Heart right ventricle (tissue), 16 donors: Measurements from ENCODE around the gene FAM83G. TPM values are rescaled to one million over a fixed set of nuclear protein-coding genes. Genes with fewer than 3 reads are reported as not detected.

Source experiments
- ATAC-seq, 8 donors: fragments of 200-7000 bp; cut with Tn5 transposase; one replicate each; pipeline ENCODE4 v1.9.1; 2020; ENCODE audit warnings: mild to moderate bottlenecking in 8 of 8, moderate library complexity in 8 of 8, moderate number of reproducible peaks in 1 of 8
- DNase-seq, 2 donors: peaks; one replicate each; pipeline ENCODE4 v3.0.0-alpha.2; 2020
- H3K27ac ChIP-seq, 10 donors: fragments of 200-600 bp; sonication (generic) in 2 of 10; one replicate each; pipeline versions ENCODE4 v1.5.0 to v1.8.0; 2020 to 2022; ENCODE audit warnings: mild to moderate bottlenecking in 3 of 10
- H3K27me3 ChIP-seq, 7 donors: fragments of 200-600 bp; one replicate each; pipeline ENCODE4 v1.8.0; 2021 to 2022; ENCODE audit warnings: mild to moderate bottlenecking in 2 of 7
- H3K36me3 ChIP-seq, 9 donors: fragments of 200-600 bp; sonication (generic) in 1 of 9; one replicate each; pipeline versions ENCODE4 v1.5.0 to v1.8.0; 2020 to 2022; ENCODE audit warnings: mild to moderate bottlenecking in 2 of 9
- H3K4me1 ChIP-seq, 9 donors: fragments of 200-600 bp; sonication (generic) in 1 of 9; one replicate each; pipeline versions ENCODE4 v1.5.0 to v1.8.0; 2020 to 2022; ENCODE audit warnings: mild to moderate bottlenecking in 4 of 9
- H3K4me3 ChIP-seq, 10 donors: fragments of 200-600 bp; sonication (generic) in 2 of 10; one replicate each; pipeline versions ENCODE4 v1.5.0 to v1.8.0; 2020 to 2022; ENCODE audit warnings: mild to moderate bottlenecking in 7 of 10, moderate library complexity in 2 of 10
- H3K9me3 ChIP-seq, 11 donors: fragments of 200-600 bp in 10 of 11; sonication (generic) in 2 of 11; one replicate each; pipeline versions ENCODE4 v1.5.0 to v1.8.0; 2013 to 2022; ENCODE audit warnings: mild to moderate bottlenecking in 2 of 11, control low read depth in 1 of 11, moderate library complexity in 1 of 11
- CTCF ChIP-seq, 9 donors: fragments of 200-600 bp; sonication (generic) in 2 of 9; IDR thresholded peaks; one replicate each; pipeline versions ENCODE4 v1.5.0 to v1.8.0; 2021 to 2022; ENCODE audit warnings: antibody characterized with exemption in 9 of 9, mild to moderate bottlenecking in 5 of 9, moderate library complexity in 1 of 9
- WGBS, 2 donors: extraction: QIAGEN DNeasy Blood & Tissue Kit; methylation state at CpG; one replicate each; pipeline ENCODE4 v1.1.7; 2013; ENCODE audit warnings: inconsistent platforms in 1 of 2; 5-methylcytosine and 5-hydroxymethylcytosine counted together
- intact Hi-C, 10 donors: fragments of 100-400 bp; cut with DNase I; formaldehyde crosslinking; loops; one replicate each; pipeline versions ENCODE4 v1.11.1 to v1.14.2; 2022
- polyA plus RNA-seq, 2 donors: library from polyadenylated mRNA; stranded (reverse); fragments of 200-250 nt; gene quantifications; one replicate each; pipeline ENCODE4 v1.2.3, GENCODE V29; 2013
- total RNA-seq, 10 donors: library from RNA; stranded (reverse); fragmentation: NEBNext Ultra II Directional in 3 of 10; extraction: Animal tissue kit (Norgen Biotek cat#: 25700) in 3 of 10; gene quantifications; one replicate each; pipeline versions ENCODE4 v1.2.1 to v1.2.4, GENCODE V29; 2021 to 2023
- donor health status: Arrhythmogenic right ventricular cardiomyopathy.
- donor health status: ischemic (EF 13 %, LVEDD 7.1; RV severe dilation, severe dysfunction).
- donor health status: healthy with polysubstance abuse.
- donor health status: DM: no; HTN: yes; CAD: no.
- donor health status: DM: no; HTN: no; CAD: no.
- donor health status: ischemic (EF 25% LVEDD 6.9; RV normal size, moderate dysfunction).
- donor health status: ischemic (EF 25% LVEDD 5.7; RV mildly dilated, moderate dysfunction).
- donor health status: healthy.
- donor health status: DM: yes; HTN: yes; CAD: no.
- donor health status: Ischemic cardiomyopathy.
- donor health status: ischemic (EF 35%, LVEDD 5.7; RV mildly dilated, moderate dysfunction).
- donor health status: nonischemic (EF 11% LVEDD 7.7; RV severe dilation, severe dysfunction).
- donor health status: DM: yes; HTN: yes; CAD: no.
- donor health status: PGD.
- donor health status: ischemic (EF 29% LVEDD 5.4; RV normal size, mild dysfunction).
- donor health status: nonischemic (EF 23%, LVEDD 6.1; RV moderate dilation, normal function).

FAM83G gene
- total and polyA plus RNA-seq, 12 donors = 0.96 to 5.5 (median 1.7) TPM

GRCh38 chr17:18960241-18960665, 44.3 kb downstream of the FAM83G start:
- 88 to 93% methylated on average over 15 of the region's 15 CpGs for WGBS, 2 donors
- peaks cover 0 to 6% (median 0%) of the 10 kb centered on the region in 9 donors for H3K4me1 ChIP-seq
- DNase-seq (no peak), ATAC-seq (peak in 3 of 8 donors; percentile 3 to 11 (median 8))
- no peaks in the 10 kb centered on the region for H3K27me3 ChIP-seq
- no peak for TF ChIP-seq CTCF (IDR thresholded peaks at IDR 0.05)
- no peaks in the 10 kb centered on the region for H3K36me3 ChIP-seq
- no peak overlapping the region for H3K27ac ChIP-seq
- H3K4me3 ChIP-seq = no peak overlapping the region
- no peaks in the 10 kb centered on the region for H3K9me3 ChIP-seq
- intact Hi-C loops = no loop called here

- no peak for TF ChIP-seq CTCF (IDR thresholded peaks at IDR 0.05)
- intact Hi-C loops = no loop called here
- no peaks in the 10 kb centered on the region for H3K9me3 ChIP-seq
- no peak overlapping the region for H3K4me3 ChIP-seq
- DNase-seq (no peak), ATAC-seq (no peak)
- peaks cover 0 to 6% (median 0%) of the 10 kb centered on the region in 9 donors for H3K4me1 ChIP-seq
- no peaks in the 10 kb centered on the region for H3K27me3 ChIP-seq
- no peak overlapping the region for H3K27ac ChIP-seq
- no peaks in the 10 kb centered on the region for H3K36me3 ChIP-seq
- 93 to 96% methylated on average over 5 of the region's 5 CpGs for WGBS, 2 donors
These were observed 44.7 kb downstream of the FAM83G start for GRCh38 chr17:18959845-18960240.

- H3K4me1 ChIP-seq = peaks cover 0 to 6% (median 0%) of the 10 kb centered on the region in 9 donors
- no peaks in the 10 kb centered on the region for H3K27me3 ChIP-seq
- ATAC-seq (peak in 1 of 8 donors; percentile 20), DNase-seq (no peak)
- H3K4me3 ChIP-seq = no peak overlapping the region
- H3K36me3 ChIP-seq = no peaks in the 10 kb centered on the region
- no peak overlapping the region for H3K27ac ChIP-seq
- intact Hi-C loops = no loop called here
- no peaks in the 10 kb centered on the region for H3K9me3 ChIP-seq
- no peak for TF ChIP-seq CTCF (IDR thresholded peaks at IDR 0.05)
- 79 to 80% methylated on average over 22 of the region's 22 CpGs for WGBS, 2 donors
These were observed 45.3 kb downstream of the FAM83G start for GRCh38 chr17:18959071-18959844.

- TF ChIP-seq CTCF (IDR thresholded peaks at IDR 0.05) = no peak
- Histone ChIP-seq H3K4me1 (peaks cover 0 to 6% (median 0%) of the 10 kb centered on the region in 9 donors), H3K36me3 (no peaks in the 10 kb centered on the region), H3K9me3 (no peaks in the 10 kb centered on the region), H3K27ac (no peak overlapping the region), H3K4me3 (no peak overlapping the region), H3K27me3 (no peaks in the 10 kb centered on the region)
- no peak for DNase-seq
- no peak for ATAC-seq
- 85 to 89% methylated on average over 11 of the region's 11 CpGs for WGBS, 2 donors
- intact Hi-C loops = no loop called here
These were observed 46.0 kb downstream of the FAM83G start for GRCh38 chr17:18958611-18959010.
